RWPE1 (cell line): Measurements from ENCODE around the gene TBC1D10A.

Experiments used
- CTCF ChIA-PET: fragments of 350-600 bp; sonication (Branson Sonifier 250); formaldehyde crosslinking; extraction: SDS; loops from one replicate; lab custom pipeline; 2021; lab: Yijun Ruan, JAX
- POLR2A ChIA-PET: fragments of 400-600 bp; formaldehyde crosslinking; extraction: SDS; loops from one replicate; lab custom pipeline; 2020; ENCODE audit warnings: antibody characterized with exemption; ENCODE audit not compliant: low non-redundant PET; lab: Yijun Ruan, JAX
- DNase-seq: peaks from one replicate; pipeline ENCODE4 v3.0.0; 2012; ENCODE audit warnings: low spot score
- H3K27ac ChIP-seq: fragments of 450-650 bp; 2 replicates; pipeline ENCODE4 v1.5.1; 2017
- CTCF ChIP-seq: fragments of 450-650 bp; conservative IDR thresholded peaks from 2 replicates; pipeline ENCODE4 v1.5.1; 2017; ENCODE audit warnings: low read depth, mild to moderate bottlenecking

TBC1D10A gene

GRCh38 chr22:30357650-30358215 lies 31.0 kb upstream of the TBC1D10A start:
- POLR2A ChIA-PET, result no interaction called here

GRCh38 chr22:30357236-30357570 lies 30.5 kb upstream of the TBC1D10A start:
- no peak for TF ChIP-seq CTCF
- DNase-seq, result no peak
- peak overlapping the region; percentile 87 for H3K27ac ChIP-seq
- POLR2A ChIA-PET, result interaction anchor here (0.6 kb wide), 1 partner anchor 61 kb away, joined by 3 read pairs; no protein-coding TSS in a partner anchor
- CTCF ChIA-PET, result no interaction called here

More at GRCh38 chr22:30357650-30358215, 31.0 kb upstream of the TBC1D10A start:
- TF ChIP-seq CTCF, result no peak
- peak overlapping the region; percentile 87; the same call in 1 of the 2 replicates for H3K27ac ChIP-seq
- DNase-seq, result no peak
- CTCF ChIA-PET, result interaction anchor here (1.4 kb wide), 1 partner anchor 17 kb away, joined by 3 read pairs; no protein-coding TSS in a partner anchor

- ChIA-PET CTCF (no interaction called here), POLR2A (interaction anchor here (0.6 kb wide), 1 partner anchor 61 kb away, joined by 3 read pairs; no protein-coding TSS in a partner anchor)
- peak within 1 kb of the TSS; percentile 87 for H3K27ac ChIP-seq
- peak; percentile 77 for DNase-seq
- TF ChIP-seq CTCF, result no peak
Measured at GRCh38 chr22:30356449-30357235, 29.9 kb upstream of the TBC1D10A start, which contains the start of the genes CCDC157 and SF3A1. CCDC157 (plus strand) TSS chr22:30357007; CDS start chr22:30366001, 8,994 bp downstream. SF3A1 (minus strand) TSS chr22:30356894; CDS start chr22:30356792, 102 bp downstream.

- DNase-seq, result no peak
- ChIA-PET CTCF (interaction anchor here (0.6 kb wide), 2 partner anchors 95 to 531 kb away, joined by 3 to 5 read pairs; no protein-coding TSS in a partner anchor), POLR2A (no interaction called here)
- H3K27ac ChIP-seq, result no peak overlapping the region
- TF ChIP-seq CTCF, result no peak
Measured at GRCh38 chr22:30354644-30355043, 27.9 kb upstream of the TBC1D10A start.

- no peak for TF ChIP-seq CTCF
- H3K27ac ChIP-seq, result no peak overlapping the region
- DNase-seq, result no peak
- ChIA-PET POLR2A (no interaction called here), CTCF (interaction anchor here (0.6 kb wide), 1 partner anchor 36 kb away, joined by 3 read pairs; the partner anchor contains the start of gene RNF215)
Measured at GRCh38 chr22:30351226-30351625, 24.5 kb upstream of the TBC1D10A start.

GRCh38 chr22:30348809-30349208 lies 22.1 kb upstream of the TBC1D10A start:
- TF ChIP-seq CTCF, result no peak
- no peak for DNase-seq
- ChIA-PET CTCF (no interaction called here), POLR2A (no interaction called here)
- no peak overlapping the region for H3K27ac ChIP-seq
